Spleen (tissue), 11 donors: ENCODE data around the gene TP53TG5. TPM values are rescaled to one million over a fixed set of nuclear protein-coding genes. Genes with fewer than 3 reads are reported as not detected.

Source experiments
- DNase-seq: peaks from one replicate; pipeline ENCODE4 v3.0.0-alpha.2; 2020
- H3K27ac ChIP-seq, 8 donors: fragments of 200-600 bp; sonication (generic) in 7 of 8; 1 replicate in 4 of 8; 2 replicates in 4 of 8; pipeline versions ENCODE4 v1.5.0 to v1.8.0; 2016 to 2021; ENCODE audit warnings: inconsistent platforms in 4 of 8, mild to moderate bottlenecking in 4 of 8, moderate library complexity in 1 of 8
- H3K27me3 ChIP-seq, 7 donors: fragments of 200-600 bp; sonication (generic) in 6 of 7; replicated peaks in 1 of 7; 1 replicate in 4 of 7; 2 replicates in 3 of 7; pipeline versions ENCODE4 v1.5.0 to v1.8.0; 2016 to 2021; ENCODE audit warnings: inconsistent platforms in 3 of 7, mild to moderate bottlenecking in 1 of 7
- H3K36me3 ChIP-seq, 6 donors: fragments of 200-600 bp; sonication (generic) in 5 of 6; 1 replicate in 4 of 6; 2 replicates in 2 of 6; pipeline versions ENCODE4 v1.5.0 to v1.8.0; 2016 to 2021; ENCODE audit warnings: inconsistent platforms in 2 of 6
- H3K4me1 ChIP-seq, 6 donors: fragments of 200-600 bp; sonication (generic) in 5 of 6; 1 replicate in 3 of 6; 2 replicates in 3 of 6; pipeline versions ENCODE4 v1.5.0 to v1.8.0; 2016 to 2021; ENCODE audit warnings: inconsistent platforms in 3 of 6
- H3K4me3 ChIP-seq, 8 donors: fragments of 200-600 bp; sonication (generic) in 7 of 8; 1 replicate in 4 of 8; 2 replicates in 4 of 8; pipeline versions ENCODE4 v1.5.0 to v1.8.0; 2016 to 2021; ENCODE audit warnings: inconsistent platforms in 4 of 8, mild to moderate bottlenecking in 4 of 8, moderate library complexity in 2 of 8
- H3K9me3 ChIP-seq, 8 donors: fragments of 200-600 bp; sonication (generic) in 7 of 8; 1 replicate in 4 of 8; 2 replicates in 4 of 8; pipeline versions ENCODE4 v1.5.0 to v1.8.0; 2016 to 2021; ENCODE audit warnings: inconsistent platforms in 4 of 8
- CTCF ChIP-seq, 11 experiments: fragments of 200-600 bp in 7 of 11; fragments of 450-650 bp in 4 of 11; sonication (generic) in 4 of 11; IDR thresholded peaks in 8 of 11; conservative IDR thresholded peaks in 3 of 11; 1 replicate in 7 of 11; 2 replicates in 4 of 11; pipeline versions ENCODE4 v1.4.0 to v1.8.0; 2016 to 2021; ENCODE audit warnings: antibody characterized with exemption in 11 of 11, inconsistent platforms in 4 of 11, mild to moderate bottlenecking in 1 of 11
- POLR2A ChIP-seq, 3 donors: fragments of 450-650 bp; IDR thresholded peaks; one replicate each; pipeline ENCODE4 v1.5.1; 2017; ENCODE audit warnings: antibody characterized with exemption in 3 of 3, mild to moderate bottlenecking in 1 of 3
- POLR2AphosphoS5 ChIP-seq, 3 donors: sonication (generic); formaldehyde crosslinking; IDR thresholded peaks; one replicate each; pipeline ENCODE4 v1.5.1; 2017; ENCODE audit warnings: antibody characterized with exemption in 3 of 3
- WGBS, 5 donors: extraction: QIAGEN DNeasy Blood & Tissue Kit in 3 of 5; methylation state at CpG; one replicate each; pipeline versions ENCODE4 v1.1.5 to v1.1.7; 2013 to 2018; 5-methylcytosine and 5-hydroxymethylcytosine counted together
- intact Hi-C: fragments of 100-400 bp; cut with DNase I; formaldehyde crosslinking; loops from one replicate; pipeline ENCODE4 v1.15.0; 2023; ENCODE audit warnings: low total_unique reads
- polyA plus RNA-seq, 3 donors: library from polyadenylated mRNA; stranded (reverse); fragments of 200-250 nt; gene quantifications; one replicate each; pipeline ENCODE4 v1.2.1, GENCODE V29; 2013
- total RNA-seq, 7 donors: library from RNA; depleted of rRNA in 3 of 7; stranded (reverse); fragments of >200 nt in 3 of 7; fragmentation: NEBNext Ultra II Directional in 4 of 7; extraction: Animal tissue kit (Norgen Biotek cat#: 25700) in 4 of 7; gene quantifications; one replicate each; pipeline versions ENCODE4 v1.1.0 to v1.2.1, GENCODE V29; 2016 to 2021
- donor health status: healthy with polysubstance abuse.
- donor health status: DM: no; HTN: no; CAD: no; lungs with moderate emphysema.
- donor health status: DM: no; HTN: no; CAD: no.
- donor health status: Bipolar disorder and iron deficiency.
- donor health status: healthy.
- donor health status: DM: no; HTN: no; CAD: no.
- donor health status: DM: yes; HTN: yes; CAD: no.

Gene TP53TG5
- total and polyA plus RNA-seq, 10 donors, result 0.08 to 0.66 (median 0.60) TPM; not detected in 7

- intact Hi-C loops, result no loop called here
- Histone ChIP-seq H3K27ac (peak overlapping the region in 4 of 8 donors; percentile 21 to 86 (median 42)), H3K4me3 (peak overlapping the region in 1 of 8 donors; percentile 82), H3K4me1 (peaks cover 0 to 94% (median 33%) of the 10 kb centered on the region in 6 donors), H3K36me3 (peaks cover 0 to 6% (median 0%) of the 10 kb centered on the region in 6 donors), H3K9me3 (no peaks in the 10 kb centered on the region), H3K27me3 (peaks cover 0 to 14% (median 0%) of the 10 kb centered on the region in 7 donors)
- WGBS, 5 donors, result 79 to 87% (median 85%) methylated on average over 6 of the region's 6 CpGs
- TF ChIP-seq POLR2AphosphoS5 (IDR thresholded peaks at IDR 0.05), result no peak
- no peak for TF ChIP-seq POLR2A (IDR thresholded peaks at IDR 0.05)
- no peak for TF ChIP-seq CTCF (IDR thresholded peaks at IDR 0.05 in 8 of 11, conservative IDR thresholded peaks at IDR 0.05 in 3 of 11)
- DNase-seq, result no peak
Measured at GRCh38 chr20:45342855-45343531, 35.1 kb downstream of the TP53TG5 start.

GRCh38 chr20:45341939-45342854 lies 35.9 kb downstream of the TP53TG5 start:
- intact Hi-C loops, result no loop called here
- 66 to 74% (median 69%) methylated on average over 7 to 16 of the region's 16 CpGs for WGBS, 5 donors
- Histone ChIP-seq H3K27ac (peak overlapping the region in 4 of 8 donors; percentile 21 to 55 (median 39)), H3K36me3 (peaks cover 0 to 6% (median 0%) of the 10 kb centered on the region in 6 donors), H3K4me1 (peaks cover 0 to 94% (median 29%) of the 10 kb centered on the region in 6 donors), H3K27me3 (peaks cover 0 to 7% (median 0%) of the 10 kb centered on the region in 7 donors), H3K9me3 (no peaks in the 10 kb centered on the region), H3K4me3 (peak overlapping the region in 1 of 8 donors; percentile 32)
- TF ChIP-seq POLR2AphosphoS5 (IDR thresholded peaks at IDR 0.05) (peak; percentile 18 to 52 (median 34)), CTCF (IDR thresholded peaks at IDR 0.05 in 8 of 11, conservative IDR thresholded peaks at IDR 0.05 in 3 of 11) (no peak)
- no peak for DNase-seq

GRCh38 chr20:45341579-45341938 lies 36.6 kb downstream of the TP53TG5 start:
- TF ChIP-seq CTCF (IDR thresholded peaks at IDR 0.05 in 8 of 11, conservative IDR thresholded peaks at IDR 0.05 in 3 of 11), result no peak
- TF ChIP-seq POLR2A (IDR thresholded peaks at IDR 0.05), result no peak
- no peak for TF ChIP-seq POLR2AphosphoS5 (IDR thresholded peaks at IDR 0.05)
- WGBS, 5 donors, result 59 to 81% (median 73%) methylated on average over 3 of the region's 3 CpGs
- peaks cover 0 to 6% (median 0%) of the 10 kb centered on the region in 6 donors for H3K36me3 ChIP-seq
- DNase-seq, result no peak
- peak overlapping the region in 1 of 8 donors; percentile 32 for H3K4me3 ChIP-seq
- intact Hi-C loops, result no loop called here
- peaks cover 0 to 93% (median 26%) of the 10 kb centered on the region in 6 donors for H3K4me1 ChIP-seq
- no peaks in the 10 kb centered on the region for H3K9me3 ChIP-seq
- peak overlapping the region in 4 of 8 donors; percentile 21 to 55 (median 39) for H3K27ac ChIP-seq
- H3K27me3 ChIP-seq, result peaks cover 0 to 3% (median 0%) of the 10 kb centered on the region in 7 donors
